Astrocyte of the spinal cord (primary cell): ENCODE data around the gene PACS2.
"Not testable (repeated sequence)": the region's sequence is repeated elsewhere in the genome, so short reads cannot be mapped to it uniquely, and the experiment has no call there.

ENCODE experiments used
- DNase-seq: peaks from one replicate; pipeline ENCODE4 v3.0.0; 2011; ENCODE audit warnings: low read depth, low spot score
- H3K4me3 ChIP-seq: 2 replicates; pipeline ENCODE4 v1.5.1; 2011; ENCODE audit warnings: low read depth, mild to moderate bottlenecking, low read length, moderate library complexity
- in situ Hi-C: cut with HindIII; loops from 2 replicates; pipeline ENCODE4 v1.10.0; 2017; ENCODE audit warnings: low sequenced_read_pairs
- TF ChIP-seq, protein P1 (sequence below): IDR thresholded peaks from 2 replicates; pipeline ENCODE4 v1.5.1; 2012; ENCODE audit warnings: low read depth, mild to moderate bottlenecking, low read length, inconsistent platforms

PACS2 gene

DNA sequence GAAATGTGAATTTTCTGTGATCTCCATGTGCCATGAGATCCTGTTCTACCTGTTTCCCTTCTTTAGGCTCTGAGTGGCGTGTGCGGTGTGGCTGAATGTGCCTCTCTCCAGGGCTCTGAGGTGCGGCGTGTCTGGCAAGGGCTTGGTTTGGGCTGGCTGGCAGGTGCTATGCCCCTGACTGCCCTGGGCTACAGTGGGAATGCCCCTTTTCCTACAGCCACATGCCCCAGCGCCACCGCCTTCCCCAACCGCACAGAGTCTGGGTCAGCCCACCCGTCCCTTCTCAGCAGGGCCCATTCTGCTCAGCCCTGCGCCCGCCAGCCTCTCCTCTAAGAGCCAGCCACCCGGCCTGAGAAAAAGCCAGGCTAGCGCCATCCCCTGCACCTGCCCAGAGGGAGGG is 41.5 kb upstream of the PACS2 start:
- in situ Hi-C loops = no loop called here
- no peak for DNase-seq
- no peak overlapping the region for H3K4me3 ChIP-seq
- TF ChIP-seq, protein P1, sequence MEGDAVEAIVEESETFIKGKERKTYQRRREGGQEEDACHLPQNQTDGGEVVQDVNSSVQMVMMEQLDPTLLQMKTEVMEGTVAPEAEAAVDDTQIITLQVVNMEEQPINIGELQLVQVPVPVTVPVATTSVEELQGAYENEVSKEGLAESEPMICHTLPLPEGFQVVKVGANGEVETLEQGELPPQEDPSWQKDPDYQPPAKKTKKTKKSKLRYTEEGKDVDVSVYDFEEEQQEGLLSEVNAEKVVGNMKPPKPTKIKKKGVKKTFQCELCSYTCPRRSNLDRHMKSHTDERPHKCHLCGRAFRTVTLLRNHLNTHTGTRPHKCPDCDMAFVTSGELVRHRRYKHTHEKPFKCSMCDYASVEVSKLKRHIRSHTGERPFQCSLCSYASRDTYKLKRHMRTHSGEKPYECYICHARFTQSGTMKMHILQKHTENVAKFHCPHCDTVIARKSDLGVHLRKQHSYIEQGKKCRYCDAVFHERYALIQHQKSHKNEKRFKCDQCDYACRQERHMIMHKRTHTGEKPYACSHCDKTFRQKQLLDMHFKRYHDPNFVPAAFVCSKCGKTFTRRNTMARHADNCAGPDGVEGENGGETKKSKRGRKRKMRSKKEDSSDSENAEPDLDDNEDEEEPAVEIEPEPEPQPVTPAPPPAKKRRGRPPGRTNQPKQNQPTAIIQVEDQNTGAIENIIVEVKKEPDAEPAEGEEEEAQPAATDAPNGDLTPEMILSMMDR = no peak

DNA sequence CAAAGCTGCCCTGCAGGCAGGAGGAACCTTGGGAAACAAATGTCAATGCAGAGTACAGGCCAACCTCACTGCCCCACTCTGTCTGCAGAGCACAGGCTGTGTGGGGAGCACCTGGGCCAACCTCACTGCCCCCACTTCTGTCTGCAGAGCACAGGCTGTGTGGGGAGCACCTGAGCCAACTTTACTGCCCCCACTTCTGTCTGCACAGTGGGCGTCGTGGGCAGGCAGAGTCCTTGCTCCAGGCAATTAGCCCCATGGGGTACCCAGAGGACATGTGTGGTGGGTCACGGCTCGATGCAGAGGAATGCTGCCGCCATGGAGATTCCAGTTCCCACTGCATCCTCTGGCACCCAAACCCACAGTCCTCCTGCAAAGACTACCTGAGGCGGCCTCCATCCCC is 39.9 kb upstream of the PACS2 start:
- no peak for DNase-seq
- TF ChIP-seq, protein P1 = no peak
- in situ Hi-C loops = no loop called here
- no peak overlapping the region for H3K4me3 ChIP-seq

DNA sequence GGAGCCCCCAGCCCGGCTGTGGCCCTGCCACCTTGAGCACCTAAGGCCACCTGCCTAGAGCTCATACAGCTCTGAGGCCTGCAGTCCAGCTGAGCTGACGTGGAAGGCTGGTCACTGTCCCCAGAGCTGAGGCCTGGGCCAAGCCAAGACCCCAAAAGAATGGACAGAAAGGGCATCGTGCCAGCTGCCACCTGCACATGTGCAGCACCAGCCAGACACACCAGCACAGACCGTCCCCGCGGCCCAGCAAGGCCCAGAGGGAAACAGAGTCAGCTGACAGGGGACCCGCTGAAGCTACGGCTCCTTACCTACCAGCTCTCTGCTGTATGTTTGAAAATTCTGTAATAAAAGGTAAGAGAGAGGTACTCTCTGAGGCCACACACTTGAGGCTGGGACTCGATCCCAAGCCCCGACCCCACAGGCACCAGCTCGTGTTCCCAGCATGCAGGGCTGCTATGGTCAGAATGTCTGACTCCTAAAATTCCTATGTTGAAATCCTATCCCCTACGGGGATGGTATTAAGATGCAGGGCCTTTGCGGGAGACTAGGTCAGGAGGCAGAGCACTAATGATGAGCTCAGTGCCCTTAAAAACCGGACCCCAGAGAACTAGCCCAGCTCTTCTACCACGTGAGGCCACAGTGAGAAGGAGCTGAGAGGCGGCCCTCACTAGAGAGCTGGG is 39.1 kb upstream of the PACS2 start:
- no peak overlapping the region for H3K4me3 ChIP-seq
- peak; percentile 13 for DNase-seq
- TF ChIP-seq, protein P1 = no peak
- in situ Hi-C loops = no loop called here

DNA sequence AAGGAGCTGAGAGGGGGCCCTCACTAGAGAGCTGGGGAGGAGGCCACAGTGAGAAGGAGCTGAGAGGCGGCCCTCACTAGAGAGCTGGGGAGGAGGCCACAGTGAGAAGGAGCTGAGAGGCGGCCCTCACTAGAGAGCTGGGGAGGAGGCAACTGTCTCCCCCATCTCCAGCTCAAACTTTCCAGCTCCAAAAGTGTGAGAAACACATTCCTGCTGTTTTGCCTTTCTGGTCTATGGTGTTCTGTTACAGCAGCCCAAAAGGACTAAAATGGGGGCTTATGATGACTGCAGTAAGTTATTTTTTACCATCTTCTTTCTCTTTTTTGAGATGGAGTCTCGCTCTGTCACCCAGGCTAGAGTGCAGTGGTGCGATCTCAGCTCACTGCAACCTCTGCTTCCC is 37.1 kb upstream of the PACS2 start:
- in situ Hi-C loops, H3K4me3 ChIP-seq, DNase-seq: not testable (repeated sequence)

DNA sequence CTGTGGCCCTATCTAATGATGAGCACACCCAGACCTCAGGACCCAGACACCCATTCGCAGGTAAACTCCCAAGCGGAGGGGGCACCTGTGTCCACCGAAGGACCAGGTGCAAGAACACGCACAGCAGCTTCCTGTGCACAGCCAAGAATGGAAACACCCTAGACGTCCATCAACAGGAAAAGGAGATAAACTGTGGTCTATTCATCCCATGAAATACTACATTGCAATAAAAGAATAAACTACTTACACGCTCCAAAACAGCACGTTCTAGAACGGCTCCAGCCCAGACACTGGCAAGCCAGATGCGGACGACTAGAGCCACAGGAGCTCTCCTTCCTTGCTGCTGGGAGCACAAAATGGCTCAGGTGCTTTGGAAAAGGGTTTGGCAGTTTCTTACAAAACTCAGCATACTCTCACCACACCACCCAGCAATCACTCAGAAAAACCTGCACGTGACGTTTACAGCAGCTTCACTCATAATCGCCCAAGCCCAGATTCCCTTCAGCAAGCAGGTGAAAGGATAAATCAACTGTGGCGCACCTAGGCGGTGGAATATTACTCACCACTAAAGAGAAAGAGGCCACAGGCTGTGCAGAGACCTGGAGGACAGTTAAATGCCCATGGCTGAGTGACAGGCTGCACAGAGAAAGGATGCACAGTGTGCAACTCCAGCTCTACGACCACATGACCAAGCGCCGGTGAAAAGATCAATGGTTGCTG is 34.7 kb upstream of the PACS2 start:
- in situ Hi-C loops = no loop called here
- H3K4me3 ChIP-seq = no peak overlapping the region
- no peak for DNase-seq
- TF ChIP-seq, protein P1 = no peak

DNA sequence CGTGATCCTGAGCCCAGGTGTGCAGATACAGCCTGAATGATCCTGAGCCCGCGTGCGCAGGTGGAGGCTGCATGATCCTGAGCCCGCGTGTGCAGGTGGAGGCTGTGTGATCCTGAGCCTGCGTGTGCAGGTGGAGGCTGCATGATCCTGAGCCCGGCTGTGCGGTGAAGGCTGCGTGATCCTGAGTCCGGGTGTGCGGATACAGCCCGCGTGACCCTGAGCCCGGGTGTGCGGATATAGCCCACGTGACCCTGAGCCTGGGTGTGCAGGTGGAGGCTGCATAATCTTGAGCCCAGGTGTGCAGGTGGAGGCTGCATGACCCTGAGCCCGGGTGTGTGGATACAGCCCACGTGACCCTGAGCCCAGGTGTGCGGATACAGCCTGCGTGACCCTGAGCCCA is 34.0 kb upstream of the PACS2 start:
- in situ Hi-C loops = no loop called here
- TF ChIP-seq, protein P1 = no peak
- H3K4me3 ChIP-seq = no peak overlapping the region
- DNase-seq = no peak

DNA sequence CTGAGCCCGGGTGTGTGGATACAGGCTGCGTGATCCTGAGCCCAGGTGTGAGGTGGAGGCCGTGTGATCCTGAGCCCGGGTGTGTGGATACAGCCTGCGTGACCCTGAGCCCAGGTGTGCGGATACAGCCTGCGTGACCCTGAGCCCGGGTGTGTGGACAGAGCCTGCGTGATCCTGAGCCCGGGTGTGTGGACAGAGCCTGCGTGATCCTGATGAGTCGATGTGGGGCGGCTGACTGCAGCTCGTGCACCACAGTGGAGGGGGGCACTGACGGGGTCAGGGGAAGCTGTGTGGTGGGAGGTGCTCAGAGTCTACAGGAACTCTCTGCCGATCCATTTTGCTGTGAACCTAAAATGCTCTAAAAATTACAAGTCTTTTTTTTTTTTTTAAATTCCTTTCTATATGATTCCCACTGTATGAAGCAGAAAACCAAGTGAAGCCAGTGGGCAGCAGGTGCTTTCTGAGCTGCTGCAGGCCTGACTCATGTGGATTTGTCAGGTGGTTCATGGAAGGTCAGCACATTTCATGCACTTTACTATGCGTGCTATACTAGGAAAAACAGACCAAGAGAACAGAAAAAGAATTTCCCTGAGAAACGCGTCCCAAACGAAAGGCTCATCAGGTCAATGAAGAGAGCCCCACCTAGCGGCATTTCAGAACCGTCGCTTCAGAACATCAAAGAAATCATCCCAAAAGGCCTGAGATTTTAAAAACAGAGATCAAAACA is 33.0 kb upstream of the PACS2 start:
- in situ Hi-C loops = no loop called here
- no peak overlapping the region for H3K4me3 ChIP-seq
- DNase-seq = peak; percentile 72
- TF ChIP-seq, protein P1 = peak; percentile 83
